HepG2 (cell line): ENCODE data around the gene CAMTA1. TPM values are rescaled to one million over a fixed set of nuclear protein-coding genes. Genes with fewer than 3 reads are reported as not detected.

Experiments
- ATAC-seq: fragments of 200-7000 bp; cut with Tn5 transposase; 3 replicates; pipeline ENCODE4 v1.9.1; 2020; ENCODE audit warnings: mild to moderate bottlenecking, moderate library complexity
- BruUV-seq: library from RNA; stranded (reverse); fragments of 400-500 nt; replicated peaks from 2 replicates; lab custom pipeline; 2021; lab: Mats Ljungman, UMichigan
- CTCF ChIA-PET: fragments of 300-600 bp; formaldehyde crosslinking; extraction: SDS; loops from one replicate; lab custom pipeline; 2021; ENCODE audit warnings: low total read pairs, inconsistent platforms, low intra/inter-chr PET ratio; lab: Yijun Ruan, JAX
- POLR2A ChIA-PET: fragments of 350-600 bp; sonication (Branson Sonifier 250); formaldehyde crosslinking; loops from one replicate; lab custom pipeline; 2020; ENCODE audit warnings: antibody characterized with exemption, inconsistent platforms; lab: Yijun Ruan, JAX
- DNase-seq: peaks from one replicate; pipeline ENCODE4 v3.0.0-alpha.2; 2015; ENCODE audit warnings: low spot score
- FAIRE-seq: peaks from 3 replicates; lab custom pipeline; 2011; peaks lifted over from hg19 to GRCh38; lab: Jason Lieb, UNC
- H2AFZ ChIP-seq: one replicate; pipeline ENCODE4 v1.6.1; 2011; ENCODE audit warnings: low read length, inconsistent platforms
- H3K27ac ChIP-seq: fragments of 300-600 bp; 3 replicates; pipeline ENCODE4 v1.8.0; 2011; ENCODE audit warnings: mixed run types, mild to moderate bottlenecking, mixed read lengths, low read length, inconsistent platforms; ENCODE audit not compliant: insufficient read depth; ENCODE audit errors: extremely low read length
- H3K27me3 ChIP-seq, 2 experiments: fragments of 200-600 bp in 1 of 2; 2 replicates in 1 of 2; 3 replicates in 1 of 2; pipeline versions ENCODE4 v1.6.0 to v1.8.0; 2011; ENCODE audit warnings: low read length in 2 of 2, mild to moderate bottlenecking in 2 of 2, moderate library complexity in 2 of 2, inconsistent platforms in 1 of 2; ENCODE audit not compliant: insufficient read depth in 2 of 2, control insufficient read depth in 1 of 2
- H3K36me3 ChIP-seq, 2 experiments: fragments of 200-600 bp in 1 of 2; replicated peaks in 1 of 2; 2 replicates in 1 of 2; 3 replicates in 1 of 2; pipeline versions ENCODE4 v1.5.1 to v1.8.0; 2011; ENCODE audit warnings: low read length in 2 of 2, inconsistent platforms in 1 of 2; ENCODE audit not compliant: insufficient read depth in 2 of 2, control insufficient read depth in 1 of 2
- H3K4me1 ChIP-seq: 2 replicates; pipeline ENCODE4 v1.5.1; 2012; ENCODE audit warnings: low read length, inconsistent platforms; ENCODE audit not compliant: insufficient read depth
- H3K4me2 ChIP-seq: 2 replicates; pipeline ENCODE4 v1.6.0; 2011; ENCODE audit warnings: low read depth, low read length, inconsistent platforms
- H3K4me3 ChIP-seq, 3 experiments: fragments of 200-600 bp in 1 of 3; sonication (generic), shearing (Covaris generic) in 1 of 3; replicated peaks in 1 of 3; 2 replicates each; pipeline ENCODE4 v1.5.1; 2011 to 2016; ENCODE audit warnings: low read length in 3 of 3, inconsistent platforms in 2 of 3, low read depth in 2 of 3, mild to moderate bottlenecking in 2 of 3, control low read depth in 1 of 3, mixed read lengths in 1 of 3; ENCODE audit not compliant: insufficient read depth in 1 of 3
- H3K79me2 ChIP-seq: one replicate; pipeline ENCODE4 v1.6.1; 2011; ENCODE audit warnings: low read length, inconsistent platforms; ENCODE audit not compliant: insufficient read depth
- H3K9ac ChIP-seq: 2 replicates; pipeline ENCODE4 v1.6.0; 2011; ENCODE audit warnings: mild to moderate bottlenecking, low read depth, low read length, inconsistent platforms; ENCODE audit not compliant: insufficient read depth
- H3K9me3 ChIP-seq: 2 replicates; pipeline ENCODE4 v1.5.1; 2012; ENCODE audit warnings: mild to moderate bottlenecking, low read length
- H4K20me1 ChIP-seq: 2 replicates; pipeline ENCODE4 v1.6.0; 2011; ENCODE audit warnings: inconsistent platforms, mild to moderate bottlenecking, low read length, moderate library complexity; ENCODE audit not compliant: insufficient read depth
- BRCA1 ChIP-seq: sonication (generic); formaldehyde crosslinking; IDR thresholded peaks from 2 replicates; pipeline ENCODE4 v1.4.0; 2020; ENCODE audit warnings: missing genetic modification reagents
- KIAA2018 ChIP-seq: sonication (generic); formaldehyde crosslinking; IDR thresholded peaks from 2 replicates; pipeline ENCODE4 v1.5.0; 2020; ENCODE audit warnings: mild to moderate bottlenecking, missing genetic modification reagents, borderline replicate concordance
- MYC ChIP-seq: sonication (generic); formaldehyde crosslinking; IDR thresholded peaks from 2 replicates; pipeline ENCODE4 v1.9.0; 2021; ENCODE audit warnings: missing genetic modification reagents, borderline replicate concordance
- NR2F2 ChIP-seq: IDR thresholded peaks from 2 replicates; pipeline ENCODE4 v1.6.1; 2012; ENCODE audit warnings: low read depth, inconsistent platforms, borderline replicate concordance
- RELA ChIP-seq: sonication (generic); formaldehyde crosslinking; IDR thresholded peaks from 2 replicates; pipeline ENCODE4 v1.4.0; 2020; ENCODE audit warnings: missing genetic modification reagents
- RERE ChIP-seq: IDR thresholded peaks from 2 replicates; pipeline ENCODE4 v1.6.1; 2016; ENCODE audit warnings: low read depth, missing genetic modification reagents, missing compliant biosample characterization
- ZBTB1 ChIP-seq: sonication (generic); formaldehyde crosslinking; IDR thresholded peaks from 2 replicates; pipeline ENCODE4 v1.4.0; 2020; ENCODE audit warnings: missing genetic modification reagents, borderline replicate concordance
- ZNF253 ChIP-seq: sonication (generic); formaldehyde crosslinking; IDR thresholded peaks from 2 replicates; pipeline ENCODE4 v1.8.0; 2022; ENCODE audit warnings: mild to moderate bottlenecking, missing genetic modification reagents, borderline replicate concordance
- ZNF577 ChIP-seq: sonication (generic); formaldehyde crosslinking; IDR thresholded peaks from 2 replicates; pipeline ENCODE4 v1.4.0; 2020; ENCODE audit warnings: mild to moderate bottlenecking, low read depth, missing genetic modification reagents, borderline replicate concordance
- ZNF670 ChIP-seq: sonication (generic); formaldehyde crosslinking; IDR thresholded peaks from 2 replicates; pipeline ENCODE4 v1.8.0; 2022; ENCODE audit warnings: mild to moderate bottlenecking, missing genetic modification reagents, borderline replicate concordance
- WGBS: methylation state at CpG from one replicate; pipeline ENCODE4 v1.1.6; 2017; ENCODE audit warnings: low lambda C conversion rate; 5-methylcytosine and 5-hydroxymethylcytosine counted together
- in situ Hi-C: cut with HindIII; loops from 2 replicates; pipeline ENCODE4 v1.10.0; 2017; ENCODE audit warnings: low pct_unique_long_range_greater_than_20kb; ENCODE audit not compliant: extremely low pct_ligation_motif_present
- intact Hi-C: fragments of 100-400 bp; cut with micrococcal nuclease; formaldehyde crosslinking; loops from one replicate; pipeline ENCODE4 v1.10.0; 2022; ENCODE audit not compliant: unreplicated experiment
- polyA plus RNA-seq, 8 experiments: library from polyadenylated mRNA; depleted of rRNA in 3 of 8; stranded (reverse) in 7 of 8; unstranded in 1 of 8; fragments of >200 nt; fragmentation: Illumina TruSeq in 4 of 8; extraction: Trizol in 4 of 8; gene quantifications; 2 replicates each; pipeline versions ENCODE4 v1.2.1 to v1.2.3, GENCODE V29; 2011 to 2016; ENCODE audit warnings: low read depth in 4 of 8, missing spikeins in 1 of 8, mixed read lengths in 1 of 8; ENCODE audit not compliant: insufficient read depth in 1 of 8
- total RNA-seq, 5 experiments: library from RNA; depleted of rRNA; stranded (reverse); fragments of >200 nt; fragmentation: Illumina TruSeq; extraction: Trizol; gene quantifications; 2 replicates each; pipeline ENCODE4 v1.2.3, GENCODE V29; 2016; ENCODE audit warnings: low read depth in 1 of 5

The CAMTA1 gene
- total and polyA plus RNA-seq, 2 of the 13 experiments (the other 11 are each of a cell fraction or from before 2014, with no cell fraction given), result 25.0 to 36.4 TPM

- TF ChIP-seq KIAA2018 (CRISPR knock-in tag) (no peak), MYC (CRISPR knock-in tag) (no peak), ZNF670 (no peak)
Observed at GRCh38 chr1:7313826-7314225, 528.6 kb downstream of the CAMTA1 start (continued).

GRCh38 chr1:7315316-7315715 is 530.1 kb downstream of the CAMTA1 start:
- intact Hi-C loops (no loop called here), in situ Hi-C loops (no loop called here)
- no peaks in the 10 kb centered on the region for H3K36me3 ChIP-seq
- CTCF ChIA-PET, result no interaction called here
- BruUV-seq, result no TSS peak
- H3K9ac ChIP-seq, result no peak overlapping the region
- no peaks in the 10 kb centered on the region for H3K4me1 ChIP-seq
- no peaks in the 10 kb centered on the region for H3K9me3 ChIP-seq
- ATAC-seq (no peak), DNase-seq (no peak), FAIRE-seq (no peak)
- H4K20me1 ChIP-seq, result no peaks in the 10 kb centered on the region
- no peak overlapping the region for H3K4me3 ChIP-seq
- no peak overlapping the region for H2AFZ ChIP-seq
- peaks cover 2 to 8% of the 10 kb centered on the region in 2 experiments; a peak in 3 of 5 replicates for H3K27me3 ChIP-seq
- POLR2A ChIA-PET, result no interaction called here
- no peak overlapping the region for H3K27ac ChIP-seq
- 13% methylated on average over 4 of the region's 4 CpGs for WGBS
- H3K79me2 ChIP-seq, result no peaks in the 10 kb centered on the region
- H3K4me2 ChIP-seq, result no peak overlapping the region
- TF ChIP-seq NR2F2, result no peak
- TF ChIP-seq RERE (CRISPR knock-in tag), result no peak
- no peak for TF ChIP-seq ZNF577 (CRISPR knock-in tag)
- no peak for TF ChIP-seq BRCA1 (CRISPR knock-in tag)
- TF ChIP-seq ZBTB1 (CRISPR knock-in tag), result no peak
- no peak for TF ChIP-seq ZNF253 (CRISPR knock-in tag)
- TF ChIP-seq RELA (CRISPR knock-in tag), result no peak
